Progenitor cell of endocrine pancreas (in vitro differentiated cells): ENCODE measurements around the gene SMPD3. TPM values are rescaled to one million over a fixed set of nuclear protein-coding genes. Genes with fewer than 3 reads are reported as not detected.

Experiments used
- DNase-seq: peaks from one replicate; pipeline ENCODE4 v3.0.0; 2021; ENCODE audit warnings: low spot score; ENCODE audit not compliant: unreplicated experiment
- H3K27ac Mint-ChIP-seq: 2 replicates; pipeline ENCODE4 v1.8.0; 2021; ENCODE audit warnings: mild to moderate bottlenecking, moderate library complexity, mixed read lengths
- H3K27me3 Mint-ChIP-seq: 2 replicates; pipeline ENCODE4 v1.8.0; 2021; ENCODE audit warnings: mixed read lengths
- H3K36me3 Mint-ChIP-seq: 2 replicates; pipeline ENCODE4 v1.8.0; 2022; ENCODE audit warnings: mixed read lengths; ENCODE audit not compliant: insufficient read depth
- H3K4me1 Mint-ChIP-seq: 2 replicates; pipeline ENCODE4 v1.8.0; 2021; ENCODE audit warnings: low read depth, mixed read lengths
- H3K4me3 Mint-ChIP-seq: 2 replicates; pipeline ENCODE4 v1.8.0; 2021; ENCODE audit warnings: low read depth, mild to moderate bottlenecking, moderate library complexity, mixed read lengths
- H3K9me3 Mint-ChIP-seq: 2 replicates; pipeline ENCODE4 v1.8.0; 2021; ENCODE audit warnings: low read depth, mixed read lengths
- CTCF ChIP-seq: fragments of 200-600 bp; sonication (generic); IDR thresholded peaks from one replicate; pipeline ENCODE4 v1.5.0; 2021; ENCODE audit warnings: antibody characterized with exemption, mild to moderate bottlenecking; ENCODE audit not compliant: unreplicated experiment
- total RNA-seq: library from RNA; stranded (reverse); gene quantifications from 2 replicates; pipeline ENCODE4 v1.2.1, GENCODE V29; 2021

The SMPD3 gene
- total RNA-seq, 1 donor from 2014 or later: 1.7 TPM

GRCh38 chr16:68361485-68361884 lies 86.8 kb downstream of the SMPD3 start:
- Mint-ChIP-seq H3K4me1 (no peaks in the 10 kb centered on the region), H3K27me3 (peaks cover 9% of the 10 kb centered on the region), H3K27ac (no peak overlapping the region), H3K36me3 (no peaks in the 10 kb centered on the region), H3K4me3 (no peak overlapping the region), H3K9me3 (no peaks in the 10 kb centered on the region)
- no peak for DNase-seq
- no peak for TF ChIP-seq CTCF

- Mint-ChIP-seq H3K9me3 (no peaks in the 10 kb centered on the region), H3K27ac (no peak overlapping the region)
- DNase-seq: no peak
Measured at GRCh38 chr16:68360956-68361355, 87.4 kb downstream of the SMPD3 start.

GRCh38 chr16:68360547-68360946 lies 87.8 kb downstream of the SMPD3 start:
- Mint-ChIP-seq H3K9me3 (no peaks in the 10 kb centered on the region), H3K27ac (peak overlapping the region; percentile 25), H3K27me3 (peaks cover 6% of the 10 kb centered on the region), H3K4me1 (no peaks in the 10 kb centered on the region), H3K36me3 (no peaks in the 10 kb centered on the region), H3K4me3 (no peak overlapping the region)
- TF ChIP-seq CTCF: no peak
- no peak for DNase-seq

More at GRCh38 chr16:68360956-68361355, 87.4 kb downstream of the SMPD3 start:
- Mint-ChIP-seq H3K36me3 (no peaks in the 10 kb centered on the region), H3K27me3 (peaks cover 6% of the 10 kb centered on the region), H3K4me1 (no peaks in the 10 kb centered on the region), H3K4me3 (no peak overlapping the region)
- no peak for TF ChIP-seq CTCF

GRCh38 chr16:68359398-68360191 lies 88.7 kb downstream of the SMPD3 start:
- Mint-ChIP-seq H3K9me3 (no peaks in the 10 kb centered on the region), H3K4me1 (no peaks in the 10 kb centered on the region), H3K27me3 (peaks cover 3% of the 10 kb centered on the region), H3K27ac (no peak overlapping the region), H3K36me3 (peaks cover under 1% of the 10 kb centered on the region), H3K4me3 (no peak overlapping the region)
- DNase-seq: no peak
- TF ChIP-seq CTCF: no peak

- no peak for TF ChIP-seq CTCF
- H3K4me3 Mint-ChIP-seq: no peak overlapping the region
- H3K36me3 Mint-ChIP-seq: peaks cover 3% of the 10 kb centered on the region
Measured at GRCh38 chr16:68358951-68359350, 89.4 kb downstream of the SMPD3 start.

More at GRCh38 chr16:68358951-68359350, 89.4 kb downstream of the SMPD3 start:
- no peak for DNase-seq
- no peaks in the 10 kb centered on the region for H3K9me3 Mint-ChIP-seq
- H3K4me1 Mint-ChIP-seq: no peaks in the 10 kb centered on the region
- peaks cover 2% of the 10 kb centered on the region for H3K27me3 Mint-ChIP-seq
- H3K27ac Mint-ChIP-seq: no peak overlapping the region
